ENCODE results near the gene RNU5B-1.

The RNU5B-1 gene

DNA sequence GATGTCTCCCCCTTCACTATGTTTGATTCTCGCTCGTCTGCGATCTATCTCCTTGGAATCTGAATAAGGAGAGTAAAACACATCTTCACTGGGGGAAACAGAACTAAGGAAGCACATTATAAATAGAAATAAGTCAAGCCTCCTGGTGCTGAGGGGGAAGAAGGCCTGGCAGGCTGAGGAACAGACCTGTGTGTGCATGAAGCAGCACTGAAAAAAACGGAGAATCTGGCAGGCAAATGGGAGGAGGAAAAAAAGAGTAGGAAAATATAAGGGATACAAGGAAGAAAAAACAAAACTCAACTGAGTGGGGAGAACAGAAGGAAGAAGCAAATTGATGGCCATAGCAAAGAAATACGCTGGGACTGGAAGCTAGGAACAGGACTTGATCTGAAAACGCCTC is 43.5 kb upstream of the RNU5B-1 start:
- no peak for ATAC-seq
- TF ChIP-seq PPARA (CRISPR knock-in tag; IDR thresholded peaks at IDR 0.05; ENCODE audit: borderline replicate concordance): no peak
- no peak for TF ChIP-seq ZC3H10 (CRISPR knock-in tag; IDR thresholded peaks at IDR 0.05)

DNA sequence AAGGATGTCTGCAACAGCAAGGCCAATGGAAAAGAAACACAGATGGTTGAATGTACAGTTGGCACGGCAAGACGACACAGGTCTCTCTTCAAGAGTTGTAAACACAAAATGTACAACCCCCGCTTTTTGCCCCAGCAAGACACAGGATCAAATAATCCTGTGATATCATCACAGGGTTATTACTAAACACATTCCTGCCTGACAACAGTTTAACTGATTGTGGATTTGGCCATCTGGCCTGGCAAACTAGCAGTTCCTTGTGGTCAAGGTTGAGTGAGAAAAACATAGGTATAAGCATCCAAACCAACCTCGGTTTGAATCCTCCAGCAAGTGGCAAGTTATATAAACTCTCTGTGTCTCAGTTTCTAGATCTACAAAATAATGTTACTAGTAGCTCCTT is 41.2 kb upstream of the RNU5B-1 start:
- TF ChIP-seq CSDC2 (CRISPR knock-in tag; IDR thresholded peaks at IDR 0.05): no peak
- no peak for TF ChIP-seq ISL1 (CRISPR knock-in tag; IDR thresholded peaks at IDR 0.05)
- TF ChIP-seq RARB (CRISPR knock-in tag; IDR thresholded peaks at IDR 0.05): no peak
- no peak for ATAC-seq

DNA sequence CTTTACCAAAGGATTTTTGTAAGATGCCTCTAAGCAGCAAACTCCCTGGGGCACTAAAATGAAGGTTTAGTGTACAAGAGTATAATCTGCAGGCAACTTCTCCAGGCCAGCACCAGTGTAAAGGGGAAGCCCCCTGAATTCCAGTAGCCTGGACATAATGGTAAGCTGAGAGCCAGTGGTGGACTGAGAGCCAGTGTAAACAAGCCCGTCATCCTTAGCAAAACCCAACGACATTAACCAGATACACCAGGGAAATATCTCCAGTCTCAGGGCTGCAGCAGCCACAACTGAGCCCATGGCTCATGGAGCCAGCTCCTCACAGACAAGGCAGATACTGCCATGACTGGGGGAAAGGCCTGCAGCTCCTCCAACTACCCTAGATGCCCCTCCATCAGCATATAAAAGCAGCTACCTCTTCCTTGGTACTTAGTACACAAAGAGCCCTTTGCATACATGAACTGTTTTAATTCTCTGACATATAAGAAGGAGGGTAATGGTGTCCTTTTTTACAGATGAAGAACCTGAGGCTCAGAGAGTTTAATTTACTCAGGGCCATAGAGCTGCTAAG is 39.5 kb upstream of the RNU5B-1 start:
- no peak; the same call in 2 of the 3 replicates for ATAC-seq
- TF ChIP-seq ZC3H10 (CRISPR knock-in tag; IDR thresholded peaks at IDR 0.05) (no peak), ESRRG (CRISPR knock-in tag; IDR thresholded peaks at IDR 0.05) (no peak), PPARA (CRISPR knock-in tag; IDR thresholded peaks at IDR 0.05; ENCODE audit: borderline replicate concordance) (no peak), ZNF8 (CRISPR knock-in tag; IDR thresholded peaks at IDR 0.05) (no peak), RARB (CRISPR knock-in tag; IDR thresholded peaks at IDR 0.05) (no peak), ZNF70 (CRISPR knock-in tag; IDR thresholded peaks at IDR 0.05) (no peak), BACH2 (CRISPR knock-in tag; IDR thresholded peaks at IDR 0.05; ENCODE audit: borderline replicate concordance) (no peak), ZFP3 (CRISPR knock-in tag; IDR thresholded peaks at IDR 0.05) (no peak), ISL1 (CRISPR knock-in tag; IDR thresholded peaks at IDR 0.05) (no peak), ARNTL (CRISPR knock-in tag; IDR thresholded peaks at IDR 0.05; ENCODE audit: borderline replicate concordance, low read depth) (no peak), GLIS3 (CRISPR knock-in tag; IDR thresholded peaks at IDR 0.05) (no peak), TCF4 (CRISPR knock-in tag; IDR thresholded peaks at IDR 0.05; ENCODE audit: borderline replicate concordance) (no peak), ZFP30 (CRISPR knock-in tag; IDR thresholded peaks at IDR 0.05) (no peak), OSR1 (CRISPR knock-in tag; IDR thresholded peaks at IDR 0.05) (no peak), SNAI2 (CRISPR knock-in tag; IDR thresholded peaks at IDR 0.05) (no peak), ZNF565 (CRISPR knock-in tag; conservative IDR thresholded peaks at IDR 0.05; ENCODE audit: low read depth) (no peak), TOX (CRISPR knock-in tag; IDR thresholded peaks at IDR 0.05; ENCODE audit: borderline replicate concordance) (no peak)
- TF ChIP-seq, protein P1, sequence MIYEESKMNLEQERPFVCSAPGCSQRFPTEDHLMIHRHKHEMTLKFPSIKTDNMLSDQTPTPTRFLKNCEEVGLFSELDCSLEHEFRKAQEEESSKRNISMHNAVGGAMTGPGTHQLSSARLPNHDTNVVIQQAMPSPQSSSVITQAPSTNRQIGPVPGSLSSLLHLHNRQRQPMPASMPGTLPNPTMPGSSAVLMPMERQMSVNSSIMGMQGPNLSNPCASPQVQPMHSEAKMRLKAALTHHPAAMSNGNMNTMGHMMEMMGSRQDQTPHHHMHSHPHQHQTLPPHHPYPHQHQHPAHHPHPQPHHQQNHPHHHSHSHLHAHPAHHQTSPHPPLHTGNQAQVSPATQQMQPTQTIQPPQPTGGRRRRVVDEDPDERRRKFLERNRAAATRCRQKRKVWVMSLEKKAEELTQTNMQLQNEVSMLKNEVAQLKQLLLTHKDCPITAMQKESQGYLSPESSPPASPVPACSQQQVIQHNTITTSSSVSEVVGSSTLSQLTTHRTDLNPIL (CRISPR knock-in tag; IDR thresholded peaks at IDR 0.05; ENCODE audit: low read depth): no peak
- TF ChIP-seq, protein P2, sequence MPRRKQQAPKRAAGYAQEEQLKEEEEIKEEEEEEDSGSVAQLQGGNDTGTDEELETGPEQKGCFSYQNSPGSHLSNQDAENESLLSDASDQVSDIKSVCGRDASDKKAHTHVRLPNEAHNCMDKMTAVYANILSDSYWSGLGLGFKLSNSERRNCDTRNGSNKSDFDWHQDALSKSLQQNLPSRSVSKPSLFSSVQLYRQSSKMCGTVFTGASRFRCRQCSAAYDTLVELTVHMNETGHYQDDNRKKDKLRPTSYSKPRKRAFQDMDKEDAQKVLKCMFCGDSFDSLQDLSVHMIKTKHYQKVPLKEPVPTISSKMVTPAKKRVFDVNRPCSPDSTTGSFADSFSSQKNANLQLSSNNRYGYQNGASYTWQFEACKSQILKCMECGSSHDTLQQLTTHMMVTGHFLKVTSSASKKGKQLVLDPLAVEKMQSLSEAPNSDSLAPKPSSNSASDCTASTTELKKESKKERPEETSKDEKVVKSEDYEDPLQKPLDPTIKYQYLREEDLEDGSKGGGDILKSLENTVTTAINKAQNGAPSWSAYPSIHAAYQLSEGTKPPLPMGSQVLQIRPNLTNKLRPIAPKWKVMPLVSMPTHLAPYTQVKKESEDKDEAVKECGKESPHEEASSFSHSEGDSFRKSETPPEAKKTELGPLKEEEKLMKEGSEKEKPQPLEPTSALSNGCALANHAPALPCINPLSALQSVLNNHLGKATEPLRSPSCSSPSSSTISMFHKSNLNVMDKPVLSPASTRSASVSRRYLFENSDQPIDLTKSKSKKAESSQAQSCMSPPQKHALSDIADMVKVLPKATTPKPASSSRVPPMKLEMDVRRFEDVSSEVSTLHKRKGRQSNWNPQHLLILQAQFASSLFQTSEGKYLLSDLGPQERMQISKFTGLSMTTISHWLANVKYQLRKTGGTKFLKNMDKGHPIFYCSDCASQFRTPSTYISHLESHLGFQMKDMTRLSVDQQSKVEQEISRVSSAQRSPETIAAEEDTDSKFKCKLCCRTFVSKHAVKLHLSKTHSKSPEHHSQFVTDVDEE (CRISPR knock-in tag; IDR thresholded peaks at IDR 0.05): no peak
- TF ChIP-seq, protein P3, sequence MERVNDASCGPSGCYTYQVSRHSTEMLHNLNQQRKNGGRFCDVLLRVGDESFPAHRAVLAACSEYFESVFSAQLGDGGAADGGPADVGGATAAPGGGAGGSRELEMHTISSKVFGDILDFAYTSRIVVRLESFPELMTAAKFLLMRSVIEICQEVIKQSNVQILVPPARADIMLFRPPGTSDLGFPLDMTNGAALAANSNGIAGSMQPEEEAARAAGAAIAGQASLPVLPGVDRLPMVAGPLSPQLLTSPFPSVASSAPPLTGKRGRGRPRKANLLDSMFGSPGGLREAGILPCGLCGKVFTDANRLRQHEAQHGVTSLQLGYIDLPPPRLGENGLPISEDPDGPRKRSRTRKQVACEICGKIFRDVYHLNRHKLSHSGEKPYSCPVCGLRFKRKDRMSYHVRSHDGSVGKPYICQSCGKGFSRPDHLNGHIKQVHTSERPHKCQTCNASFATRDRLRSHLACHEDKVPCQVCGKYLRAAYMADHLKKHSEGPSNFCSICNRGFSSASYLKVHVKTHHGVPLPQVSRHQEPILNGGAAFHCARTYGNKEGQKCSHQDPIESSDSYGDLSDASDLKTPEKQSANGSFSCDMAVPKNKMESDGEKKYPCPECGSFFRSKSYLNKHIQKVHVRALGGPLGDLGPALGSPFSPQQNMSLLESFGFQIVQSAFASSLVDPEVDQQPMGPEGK (CRISPR knock-in tag; IDR thresholded peaks at IDR 0.05; ENCODE audit: borderline replicate concordance): no peak

DNA sequence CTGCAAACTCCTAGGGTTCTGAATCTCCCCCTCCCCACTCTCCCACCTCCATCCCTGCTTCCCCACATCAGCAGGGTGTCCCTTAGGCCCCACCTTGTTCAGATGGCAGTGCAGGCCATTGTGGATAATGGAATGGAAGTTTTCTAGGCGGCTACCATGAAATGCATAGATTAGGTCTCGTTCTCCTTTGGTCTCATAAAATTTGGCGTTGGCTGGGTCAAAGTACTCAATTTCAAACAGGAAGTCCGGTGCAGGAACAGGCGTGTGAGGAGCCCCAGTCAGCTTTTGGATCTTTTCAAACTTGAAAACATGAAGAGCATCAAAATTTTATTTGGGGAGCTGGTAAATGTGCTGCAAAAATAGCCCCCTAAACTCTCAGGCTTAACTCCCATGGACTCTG is 38.0 kb upstream of the RNU5B-1 start:
- no peak for ATAC-seq
- TF ChIP-seq ZNF8 (CRISPR knock-in tag; IDR thresholded peaks at IDR 0.05) (no peak), RARB (CRISPR knock-in tag; IDR thresholded peaks at IDR 0.05) (no peak), TCF4 (CRISPR knock-in tag; IDR thresholded peaks at IDR 0.05; ENCODE audit: borderline replicate concordance) (no peak), ESRRG (CRISPR knock-in tag; IDR thresholded peaks at IDR 0.05) (no peak), ZFP3 (CRISPR knock-in tag; IDR thresholded peaks at IDR 0.05) (no peak), SNAI2 (CRISPR knock-in tag; IDR thresholded peaks at IDR 0.05) (no peak), BACH2 (CRISPR knock-in tag; IDR thresholded peaks at IDR 0.05; ENCODE audit: borderline replicate concordance) (no peak), GLIS3 (CRISPR knock-in tag; IDR thresholded peaks at IDR 0.05) (no peak), CSDC2 (CRISPR knock-in tag; IDR thresholded peaks at IDR 0.05) (no peak)
- TF ChIP-seq, protein P1 (CRISPR knock-in tag; IDR thresholded peaks at IDR 0.05; ENCODE audit: low read depth): no peak
- TF ChIP-seq, protein P4, sequence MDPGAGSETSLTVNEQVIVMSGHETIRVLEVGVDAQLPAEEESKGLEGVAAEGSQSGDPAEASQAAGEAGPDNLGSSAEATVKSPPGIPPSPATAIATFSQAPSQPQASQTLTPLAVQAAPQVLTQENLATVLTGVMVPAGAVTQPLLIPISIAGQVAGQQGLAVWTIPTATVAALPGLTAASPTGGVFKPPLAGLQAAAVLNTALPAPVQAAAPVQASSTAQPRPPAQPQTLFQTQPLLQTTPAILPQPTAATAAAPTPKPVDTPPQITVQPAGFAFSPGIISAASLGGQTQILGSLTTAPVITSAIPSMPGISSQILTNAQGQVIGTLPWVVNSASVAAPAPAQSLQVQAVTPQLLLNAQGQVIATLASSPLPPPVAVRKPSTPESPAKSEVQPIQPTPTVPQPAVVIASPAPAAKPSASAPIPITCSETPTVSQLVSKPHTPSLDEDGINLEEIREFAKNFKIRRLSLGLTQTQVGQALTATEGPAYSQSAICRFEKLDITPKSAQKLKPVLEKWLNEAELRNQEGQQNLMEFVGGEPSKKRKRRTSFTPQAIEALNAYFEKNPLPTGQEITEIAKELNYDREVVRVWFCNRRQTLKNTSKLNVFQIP (CRISPR knock-in tag; IDR thresholded peaks at IDR 0.05; ENCODE audit: borderline replicate concordance, low read depth): no peak
- TF ChIP-seq, protein P2 (CRISPR knock-in tag; IDR thresholded peaks at IDR 0.05): no peak

All from SK-N-SH treated with all-trans-retinoic acid at 6 μM for 48 hours (cell line).